HG03442 (cell line): Measurements from ENCODE around the gene CNPY4.
"Not testable (repeated sequence)": the region's sequence is repeated elsewhere in the genome, so short reads cannot be mapped to it uniquely, and the experiment has no call there.

ENCODE experiments used
- ATAC-seq: cut with Tn5 transposase; IDR thresholded peaks from one replicate; pipeline ENCODE4 v1.9.1; 2021; ENCODE audit warnings: mild to moderate bottlenecking, moderate library complexity; ENCODE audit not compliant: unreplicated experiment

The CNPY4 gene

DNA sequence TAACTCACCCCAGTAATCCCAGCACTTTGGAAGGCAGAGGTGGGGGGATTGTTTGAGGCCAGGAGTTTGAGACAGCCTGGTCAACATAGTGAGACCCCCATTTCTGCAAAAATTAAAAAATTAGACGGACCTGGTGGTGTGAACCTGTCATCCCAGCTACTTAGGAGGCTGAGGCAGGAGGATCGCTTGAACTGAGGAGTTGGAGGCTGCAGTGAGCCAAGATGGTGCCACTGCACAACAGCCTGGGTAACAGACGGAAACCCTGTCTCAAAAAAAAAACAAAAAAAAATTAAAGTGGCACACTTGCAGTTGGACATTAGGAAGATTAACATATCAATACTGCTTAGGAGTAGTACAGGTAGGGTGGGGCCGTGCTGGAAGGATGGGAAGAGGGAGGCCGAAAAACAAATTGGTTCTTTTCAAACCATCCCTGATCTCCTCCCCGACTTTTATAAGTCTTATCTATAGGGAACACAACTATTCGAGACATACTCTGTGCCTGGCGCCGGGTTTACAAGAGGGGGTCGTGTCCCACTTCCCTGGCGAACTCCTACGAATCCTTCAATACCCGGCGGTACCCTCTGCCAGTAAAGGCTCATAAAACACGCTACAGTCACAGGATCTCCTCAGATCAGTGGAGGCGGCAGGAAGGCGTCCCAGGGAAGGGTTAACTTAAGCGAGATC is 904 bp upstream of the CNPY4 start:
- ATAC-seq = no peak

DNA sequence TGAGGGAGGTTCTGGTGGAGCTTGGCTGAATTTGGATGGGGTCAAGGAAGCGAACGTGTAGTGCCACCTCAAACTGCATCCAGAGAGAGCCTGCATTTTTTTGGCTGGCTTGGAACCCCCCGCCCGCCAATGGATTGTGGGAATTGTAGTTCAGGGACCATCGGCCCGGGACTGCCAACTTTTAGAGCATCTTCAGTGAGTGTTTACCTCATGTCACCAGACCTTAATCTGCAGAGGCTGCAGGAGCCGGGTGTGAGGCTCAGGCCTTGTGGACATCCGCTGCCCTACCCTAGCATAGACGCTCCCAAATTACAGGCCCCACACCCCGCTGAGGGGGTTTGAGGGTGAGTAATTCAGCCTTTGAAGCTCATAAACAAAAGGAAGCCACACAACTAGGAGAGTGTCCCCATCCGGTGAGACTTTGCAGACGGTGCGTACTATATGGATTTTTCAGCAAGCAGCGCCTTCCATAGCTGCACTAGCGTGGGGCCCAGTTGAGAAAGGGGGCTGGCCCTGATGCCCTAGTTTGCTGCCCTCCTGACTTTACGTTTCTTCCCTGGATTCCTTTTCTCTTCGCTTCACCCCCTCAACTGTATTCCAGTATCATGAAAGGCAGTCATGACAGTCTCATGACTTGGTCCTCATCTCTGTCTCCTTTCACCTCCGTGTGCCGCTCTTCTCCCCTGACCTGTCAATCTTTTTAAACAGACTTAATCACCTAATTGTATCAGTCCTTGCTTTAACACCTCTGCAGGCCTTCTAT is 717 bp downstream of the CNPY4 start:
- ATAC-seq = peak; percentile 22

GRCh38 chr7:100120733-100121036 is 1.3 kb downstream of the CNPY4 start:
- no peak for ATAC-seq

DNA sequence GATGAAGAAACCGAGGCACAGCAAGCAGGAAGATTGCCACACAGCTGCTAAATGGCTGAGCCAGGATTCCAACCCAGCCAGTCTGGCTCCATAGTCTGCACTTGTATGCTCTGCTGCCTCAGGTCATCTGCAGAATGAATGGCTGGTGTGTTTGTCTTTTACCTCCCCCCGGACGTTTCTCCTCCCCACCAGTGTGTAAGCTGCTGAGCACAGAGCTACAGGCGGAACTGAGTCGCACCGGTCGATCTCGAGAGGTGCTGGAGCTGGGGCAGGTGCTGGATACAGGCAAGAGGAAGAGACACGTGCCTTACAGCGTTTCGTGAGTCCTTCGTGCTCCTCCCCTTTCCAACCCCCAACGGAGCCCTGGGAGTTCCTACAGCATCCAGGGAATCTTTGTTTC is 2.6 kb downstream of the CNPY4 start:
- ATAC-seq = no peak

DNA sequence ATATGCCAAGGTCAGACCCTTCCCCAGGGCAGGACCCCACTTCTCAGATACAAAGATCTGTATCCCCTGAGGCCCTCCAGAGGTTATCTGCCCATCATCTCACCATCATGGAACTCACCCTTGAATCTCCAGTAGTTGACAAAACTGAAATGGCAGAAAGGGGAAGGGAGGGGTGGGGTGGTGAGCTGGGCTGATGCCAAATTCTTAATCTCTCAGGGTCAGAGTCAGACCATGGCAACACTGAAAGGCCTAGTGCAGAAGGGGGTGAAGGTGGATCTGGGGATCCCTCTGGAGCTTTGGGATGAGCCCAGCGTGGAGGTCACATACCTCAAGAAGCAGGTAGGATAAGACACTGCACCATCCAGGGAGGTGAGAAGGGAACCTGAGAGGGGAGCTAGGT is 3.1 kb downstream of the CNPY4 start:
- no peak for ATAC-seq

DNA sequence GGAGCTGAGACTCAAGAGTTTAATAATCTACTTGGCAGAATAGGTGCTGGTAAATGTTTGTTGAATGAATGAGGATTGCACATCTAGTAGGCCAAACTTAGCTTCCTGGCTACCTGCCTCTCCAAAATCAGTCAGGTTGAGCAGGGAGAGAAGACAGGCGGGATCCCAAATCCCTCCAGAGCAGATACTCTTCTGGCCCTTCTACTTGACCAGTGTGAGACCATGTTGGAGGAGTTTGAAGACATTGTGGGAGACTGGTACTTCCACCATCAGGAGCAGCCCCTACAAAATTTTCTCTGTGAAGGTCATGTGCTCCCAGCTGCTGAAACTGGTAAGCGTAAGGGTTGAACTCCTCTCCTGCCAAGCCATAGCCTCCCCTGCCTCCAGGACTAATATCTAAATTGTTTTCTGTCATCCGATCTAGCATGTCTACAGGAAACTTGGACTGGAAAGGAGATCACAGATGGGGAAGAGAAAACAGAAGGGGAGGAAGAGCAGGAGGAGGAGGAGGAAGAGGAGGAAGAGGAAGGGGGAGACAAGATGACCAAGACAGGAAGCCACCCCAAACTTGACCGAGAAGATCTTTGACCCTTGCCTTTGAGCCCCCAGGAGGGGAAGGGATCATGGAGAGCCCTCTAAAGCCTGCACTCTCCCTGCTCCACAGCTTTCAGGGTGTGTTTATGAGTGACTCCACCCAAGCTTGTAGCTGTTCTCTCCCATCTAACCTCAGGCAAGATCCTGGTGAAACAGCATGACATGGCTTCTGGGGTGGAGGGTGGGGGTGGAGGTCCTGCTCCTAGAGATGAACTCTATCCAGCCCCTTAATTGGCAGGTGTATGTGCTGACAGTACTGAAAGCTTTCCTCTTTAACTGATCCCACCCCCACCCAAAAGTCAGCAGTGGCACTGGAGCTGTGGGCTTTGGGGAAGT is 5.1 kb downstream of the CNPY4 start:
- ATAC-seq = no peak

DNA sequence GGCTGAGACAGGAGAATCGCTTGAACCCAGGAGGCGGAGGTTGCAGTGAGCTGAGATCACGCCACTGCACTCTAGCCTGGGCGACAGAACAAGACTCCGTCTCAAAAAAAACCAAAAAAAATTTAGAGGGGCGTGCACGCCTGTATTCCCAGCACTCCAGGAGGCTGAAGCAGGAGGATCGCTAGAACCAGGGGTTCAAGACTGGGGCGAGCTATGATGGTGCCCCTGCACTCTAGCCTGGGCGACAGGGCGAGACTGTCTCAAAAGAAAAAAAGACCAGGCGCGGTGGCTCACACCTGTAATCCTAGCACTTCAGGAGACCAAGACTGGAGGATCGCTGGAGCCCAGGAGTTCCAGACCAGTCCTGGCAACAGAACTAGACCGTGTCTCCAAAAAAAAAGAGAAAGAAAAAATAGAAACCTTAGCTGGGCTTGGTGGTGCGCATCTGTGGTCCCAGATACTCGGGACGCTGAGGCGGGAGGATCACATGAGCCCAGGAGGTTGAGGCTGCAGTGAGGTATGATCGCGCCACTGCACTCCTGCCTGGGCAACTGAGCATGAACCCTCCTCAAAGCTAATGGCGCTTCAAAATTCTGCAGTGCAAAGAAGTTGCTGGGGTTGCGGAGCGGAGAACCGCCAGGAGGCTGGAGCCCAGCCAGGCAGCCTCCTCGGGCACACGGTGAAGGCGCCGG is 7.0 kb downstream of the CNPY4 start:
- ATAC-seq = no peak

- ATAC-seq = peak; percentile 54
Measured at GRCh38 chr7:100126931-100127865, 7.8 kb downstream of the CNPY4 start, which contains the start of gene MBLAC1. TSS of gene MBLAC1 (plus strand) at chr7:100126967. CDS start at chr7:100127396, 429 bp downstream.

DNA sequence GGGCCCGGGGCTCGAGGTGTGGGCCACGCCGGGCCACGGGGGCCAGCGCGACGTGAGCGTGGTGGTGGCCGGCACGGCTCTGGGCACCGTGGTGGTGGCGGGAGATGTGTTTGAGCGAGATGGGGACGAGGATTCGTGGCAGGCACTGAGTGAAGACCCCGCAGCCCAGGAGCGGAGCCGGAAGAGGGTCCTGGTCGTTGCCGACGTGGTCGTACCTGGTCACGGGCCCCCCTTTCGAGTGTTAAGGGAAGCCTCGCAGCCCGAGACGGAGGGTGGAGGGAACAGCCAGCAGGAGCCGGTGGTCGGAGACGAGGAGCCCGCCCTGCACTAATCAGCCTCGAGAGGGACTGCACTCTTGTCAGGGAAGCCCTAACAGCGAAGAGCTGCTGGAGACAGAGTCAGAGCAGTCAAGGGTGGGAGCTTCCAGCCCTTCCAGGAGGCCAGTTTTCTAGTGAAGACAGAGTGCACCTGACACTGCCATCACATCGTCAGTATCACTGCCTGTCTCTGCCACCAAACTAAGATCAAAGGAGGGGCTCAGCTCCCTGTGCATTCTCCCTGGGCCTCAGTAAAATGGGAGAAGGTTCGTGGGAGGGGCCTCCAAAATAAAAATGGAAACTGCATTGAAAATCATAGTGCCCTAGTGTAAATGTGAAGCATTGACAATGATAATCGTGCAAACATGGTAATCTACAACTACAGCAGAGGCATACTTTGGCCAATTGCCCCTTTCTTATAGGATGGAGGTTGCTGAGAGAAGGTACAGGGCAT is 8.6 kb downstream of the CNPY4 start:
- ATAC-seq = no peak

DNA sequence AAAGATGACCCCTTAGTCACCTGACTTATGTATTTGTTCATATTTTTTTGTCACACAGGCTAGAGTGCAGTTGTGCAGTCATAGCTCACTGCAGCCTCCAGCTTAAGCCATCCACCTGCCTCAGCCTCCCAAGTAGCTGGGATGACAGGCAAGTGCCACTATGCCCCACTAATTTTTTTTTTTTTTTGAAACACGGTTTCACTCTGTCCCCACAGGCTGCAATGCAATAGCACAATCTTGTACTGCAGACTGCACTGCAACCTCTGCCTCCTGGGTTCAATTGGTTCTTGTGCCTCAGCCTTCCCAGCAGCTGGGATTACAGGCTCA is 9.2 kb downstream of the CNPY4 start:
- no peak for ATAC-seq

DNA sequence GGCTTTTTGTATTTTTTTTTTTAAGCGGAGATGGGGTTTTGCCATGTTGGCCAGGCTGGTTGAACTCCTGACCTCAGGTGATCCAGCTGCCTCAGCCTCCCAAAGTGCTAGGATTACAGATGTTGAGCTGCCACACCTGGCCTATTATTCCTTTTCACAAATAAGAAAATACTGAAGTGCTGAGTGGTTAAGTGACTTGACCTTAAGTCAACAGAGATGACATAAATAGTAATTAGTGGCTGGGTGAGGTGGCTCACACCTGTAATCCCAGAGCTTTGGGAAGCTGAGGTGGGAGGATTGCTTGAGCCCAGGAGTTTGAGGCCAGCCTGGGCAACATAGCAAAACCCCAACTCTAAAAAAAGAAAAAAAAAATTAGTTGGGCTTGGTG is 10.8 kb downstream of the CNPY4 start:
- not testable (repeated sequence) for ATAC-seq

DNA sequence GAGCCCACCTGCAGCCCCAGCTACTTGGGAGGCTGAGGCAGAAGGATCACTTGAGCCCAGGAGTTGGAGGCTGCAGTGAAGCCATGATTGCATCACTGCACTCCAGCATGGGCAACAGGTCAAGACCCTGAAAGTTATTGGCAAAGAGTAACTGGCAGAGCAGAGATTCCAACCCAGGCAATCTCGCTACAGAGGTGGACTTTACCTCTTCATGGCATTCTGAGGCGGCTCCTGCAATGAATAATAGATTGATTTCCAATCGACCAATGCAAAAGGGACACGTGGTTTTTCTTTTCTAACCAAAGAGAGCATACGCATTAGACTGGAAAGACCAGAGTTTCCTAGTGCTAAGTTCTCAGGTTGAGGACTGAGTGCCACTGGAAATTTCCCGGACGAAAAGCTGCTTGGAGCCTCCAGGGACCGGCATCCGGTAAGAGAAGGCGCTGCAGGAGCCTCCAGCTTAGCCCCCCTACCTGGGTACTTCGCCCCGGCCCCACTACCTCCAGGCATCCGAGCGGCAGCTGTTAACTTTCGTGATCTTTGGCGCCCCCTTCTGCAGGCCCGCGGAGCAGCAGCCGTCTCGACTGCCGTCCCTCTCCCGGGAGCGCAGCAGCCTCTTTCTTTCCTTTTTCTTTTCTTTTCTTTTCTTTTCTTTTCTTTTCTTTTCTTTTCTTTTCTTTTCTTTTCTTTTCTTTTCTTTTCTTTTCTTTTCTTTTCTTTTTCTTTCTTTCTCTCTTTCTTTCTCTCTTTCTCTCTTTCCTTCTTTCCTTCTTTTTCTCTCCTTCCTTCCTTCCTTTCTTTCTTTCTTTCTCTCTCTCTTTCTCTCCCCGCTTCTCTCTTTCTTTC is 11.4 kb downstream of the CNPY4 start:
- ATAC-seq = no peak

- no peak for ATAC-seq
Measured at GRCh38 chr7:100132126-100132525, 12.7 kb downstream of the CNPY4 start.

- peak; percentile 69 for ATAC-seq
Measured at GRCh38 chr7:100132697-100133151, 13.3 kb downstream of the CNPY4 start.

GRCh38 chr7:100137851-100138760 is 18.7 kb downstream of the CNPY4 start:
- no peak for ATAC-seq

DNA sequence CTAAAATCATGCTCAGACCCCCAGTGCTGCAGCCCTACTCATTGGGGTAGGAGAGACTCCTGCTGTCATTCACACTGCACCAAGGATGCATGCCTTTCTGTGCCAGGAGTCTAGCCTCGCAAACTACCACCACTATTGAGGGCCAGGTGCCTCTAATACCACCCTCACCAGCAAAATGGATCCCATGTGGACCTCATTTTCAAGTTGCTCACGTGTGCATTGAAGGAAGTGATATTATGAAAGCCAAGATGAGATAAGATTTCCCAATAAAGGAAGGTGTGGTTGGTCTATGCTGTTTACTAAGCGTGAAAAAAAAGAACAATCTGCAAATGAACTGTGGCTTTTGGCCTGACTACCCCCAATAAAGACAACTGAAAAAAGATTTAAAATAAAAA is 22.1 kb downstream of the CNPY4 start:
- ATAC-seq = no peak

DNA sequence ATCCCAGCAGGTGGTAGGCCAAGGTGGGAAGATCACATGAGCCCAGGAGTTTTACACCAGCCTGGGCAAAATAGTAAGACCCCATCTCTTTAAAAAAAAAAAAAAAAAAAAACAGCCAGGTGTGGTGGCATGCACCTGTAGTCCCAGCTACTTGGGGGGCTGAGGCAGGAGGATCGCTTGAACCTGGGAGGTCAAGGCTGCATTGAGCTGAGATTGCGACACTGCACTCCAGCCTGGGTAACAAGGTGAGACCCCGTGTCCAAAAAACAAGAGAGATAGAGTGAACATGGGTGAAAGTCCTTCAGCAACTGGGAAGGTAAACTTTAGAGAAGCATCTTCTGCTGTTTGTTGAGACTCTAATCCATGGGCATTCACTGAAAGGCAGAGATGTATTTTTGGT is 23.0 kb downstream of the CNPY4 start:
- ATAC-seq = no peak
